ENCODE measurements around the gene COMT. TPM values are rescaled to one million over a fixed set of nuclear protein-coding genes. Genes with fewer than 3 reads are reported as not detected.

Gene COMT
- total RNA-seq, 1 donor from 2014 or later = 175 TPM

DNA sequence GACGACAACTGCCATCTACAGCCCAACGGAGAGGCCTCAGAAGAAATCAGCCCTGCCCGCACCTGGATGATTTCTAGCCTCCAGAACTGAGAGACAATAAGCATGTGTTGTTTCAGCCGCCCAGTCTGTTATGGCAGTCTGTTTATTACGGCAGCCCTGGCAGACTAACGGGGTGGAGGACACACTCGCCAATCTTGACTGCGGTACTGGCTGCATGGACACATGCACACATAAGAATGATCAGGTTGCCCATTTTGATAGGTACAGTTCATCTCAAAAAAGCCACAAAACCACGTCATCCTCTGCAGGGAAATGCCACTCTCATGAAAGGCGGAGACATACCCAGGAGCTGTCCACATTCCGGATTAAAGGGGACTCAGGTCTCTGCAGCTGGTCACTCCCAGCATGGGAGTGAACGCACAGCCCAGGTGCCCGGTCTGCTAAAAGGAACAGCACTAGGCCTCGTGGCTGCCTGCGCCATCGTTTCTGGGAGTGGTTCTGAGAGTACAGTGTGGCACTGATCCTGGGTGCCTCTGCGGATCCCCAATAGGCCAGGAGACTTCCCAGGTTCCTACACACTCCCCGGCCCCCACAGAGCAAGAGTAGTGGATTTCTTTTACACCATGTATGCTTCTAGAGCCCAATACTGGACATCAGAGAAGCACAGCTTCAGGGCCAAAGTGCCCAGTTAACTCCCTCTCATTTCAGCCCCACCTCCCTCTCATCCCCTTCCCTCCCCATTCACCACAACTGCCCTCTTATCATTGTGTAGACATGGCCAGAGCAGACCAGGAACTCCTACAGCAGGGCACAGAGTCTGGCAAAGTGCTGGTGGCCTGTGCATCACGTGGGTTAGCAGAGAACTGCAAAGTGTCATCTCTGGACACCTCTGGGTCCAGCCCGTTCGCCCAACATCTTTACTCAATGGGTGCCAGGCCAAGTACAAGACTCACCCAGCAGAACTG lies 11.7 kb upstream of the COMT start:
- intact Hi-C loops (cut with DNase I) = no loop called here
- H3K36me3 ChIP-seq = no peaks in the 10 kb centered on the region
- no peak overlapping the region for H3K27ac ChIP-seq
- ATAC-seq (no peak), DNase-seq (no peak)
- no peak for TF ChIP-seq CTCF (IDR thresholded peaks at IDR 0.05)
- H3K9me3 ChIP-seq = no peaks in the 10 kb centered on the region
- no peaks in the 10 kb centered on the region for H3K27me3 ChIP-seq
- H3K4me1 ChIP-seq = peaks cover 12% of the 10 kb centered on the region
- H3K4me3 ChIP-seq = no peak overlapping the region

GRCh38 chr22:19930551-19931486 lies 10.8 kb upstream of the COMT start:
- H3K4me3 ChIP-seq = no peak overlapping the region
- H3K27me3 ChIP-seq = no peaks in the 10 kb centered on the region
- H3K9me3 ChIP-seq = no peaks in the 10 kb centered on the region
- H3K27ac ChIP-seq = no peak overlapping the region
- DNase-seq = no peak
- H3K4me1 ChIP-seq = peaks cover 12% of the 10 kb centered on the region
- intact Hi-C loops (cut with DNase I) = no loop called here
- H3K36me3 ChIP-seq = no peaks in the 10 kb centered on the region
- no peak for ATAC-seq
- TF ChIP-seq CTCF (IDR thresholded peaks at IDR 0.05) = no peak

DNA sequence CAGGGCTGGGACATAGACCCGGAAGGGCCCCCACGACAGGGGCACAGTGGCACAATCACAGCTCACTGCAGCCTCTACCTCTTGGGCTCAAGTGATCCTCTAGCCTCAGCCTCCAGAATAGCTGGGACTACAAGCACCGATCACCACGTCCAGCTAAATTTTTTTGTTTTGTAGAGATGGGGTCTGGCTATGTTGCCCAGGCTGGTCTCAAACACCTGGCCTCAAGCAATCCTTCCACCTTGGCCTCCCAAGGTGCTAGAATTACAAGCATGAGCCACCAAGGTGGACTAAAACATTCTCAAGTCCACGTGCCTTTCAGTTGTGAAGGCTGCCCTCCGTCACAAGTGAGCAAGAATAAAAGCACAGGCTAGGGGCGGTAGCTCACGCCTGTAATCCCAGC lies 10.1 kb upstream of the COMT start:
- Histone ChIP-seq H3K4me3 (no peak overlapping the region), H3K27ac (no peak overlapping the region), H3K36me3 (no peaks in the 10 kb centered on the region), H3K27me3 (no peaks in the 10 kb centered on the region), H3K9me3 (no peaks in the 10 kb centered on the region), H3K4me1 (peaks cover 12% of the 10 kb centered on the region)
- DNase-seq (no peak), ATAC-seq (no peak)
- intact Hi-C loops (cut with DNase I) = no loop called here
- no peak for TF ChIP-seq CTCF (IDR thresholded peaks at IDR 0.05)

- Histone ChIP-seq H3K4me3 (no peak overlapping the region), H3K27me3 (no peaks in the 10 kb centered on the region), H3K36me3 (no peaks in the 10 kb centered on the region), H3K27ac (no peak overlapping the region), H3K9me3 (no peaks in the 10 kb centered on the region), H3K4me1 (peaks cover 20% of the 10 kb centered on the region)
- no peak for TF ChIP-seq CTCF (IDR thresholded peaks at IDR 0.05)
- DNase-seq (peak; percentile 62), ATAC-seq (peak; percentile 83)
- intact Hi-C loops (cut with DNase I) = no loop called here
Observed at GRCh38 chr22:19932367-19933206, 9.0 kb upstream of the COMT start.
